HG02759 (cell line): ENCODE data around the gene ADGRD1.
"Not testable (repeated sequence)": the region's sequence is repeated elsewhere in the genome, so short reads cannot be mapped to it uniquely, and the experiment has no call there.

Experiments
- ATAC-seq: cut with Tn5 transposase; IDR thresholded peaks from one replicate; pipeline ENCODE4 v1.9.1; 2021; ENCODE audit warnings: mild to moderate bottlenecking, moderate library complexity; ENCODE audit not compliant: unreplicated experiment

Gene ADGRD1

DNA sequence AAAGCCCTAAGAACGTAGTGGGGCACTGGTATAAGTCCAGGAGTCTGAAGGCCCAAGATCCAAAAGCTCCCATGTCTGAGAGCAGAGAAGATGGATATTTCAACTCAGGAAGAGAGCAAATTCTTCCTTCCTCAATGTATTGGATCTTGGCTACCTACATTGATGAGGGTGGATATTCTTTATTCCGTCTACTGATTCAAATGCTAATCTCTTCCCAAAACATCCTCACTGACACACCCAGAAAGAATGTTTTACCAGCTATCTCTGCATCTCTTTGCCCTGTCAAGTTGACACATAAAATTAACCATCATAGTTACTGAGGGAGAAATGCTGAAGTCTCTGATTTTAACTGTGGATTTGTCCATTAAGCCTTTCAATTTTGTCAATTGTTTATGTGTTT, 16.6 kb upstream of the ADGRD1 start:
- ATAC-seq, result no peak

DNA sequence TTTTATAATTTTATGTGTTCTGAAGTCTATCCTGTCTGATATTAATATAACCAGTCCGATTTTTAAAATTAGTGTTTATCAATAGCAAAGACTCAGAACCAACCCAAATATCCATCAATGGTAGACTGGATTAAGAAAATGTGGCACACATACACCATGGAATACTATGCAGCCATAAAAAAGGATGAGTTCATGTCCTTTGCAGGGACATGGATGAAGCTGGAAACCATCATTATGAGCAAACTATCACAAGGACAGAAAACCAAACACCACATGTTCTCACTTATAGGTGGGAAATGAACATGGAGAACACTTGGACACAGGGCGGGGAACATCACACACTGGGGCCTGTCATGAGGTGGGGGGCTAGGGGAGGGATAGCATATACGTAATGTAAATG, 16.2 kb upstream of the ADGRD1 start:
- not testable (repeated sequence) for ATAC-seq

DNA sequence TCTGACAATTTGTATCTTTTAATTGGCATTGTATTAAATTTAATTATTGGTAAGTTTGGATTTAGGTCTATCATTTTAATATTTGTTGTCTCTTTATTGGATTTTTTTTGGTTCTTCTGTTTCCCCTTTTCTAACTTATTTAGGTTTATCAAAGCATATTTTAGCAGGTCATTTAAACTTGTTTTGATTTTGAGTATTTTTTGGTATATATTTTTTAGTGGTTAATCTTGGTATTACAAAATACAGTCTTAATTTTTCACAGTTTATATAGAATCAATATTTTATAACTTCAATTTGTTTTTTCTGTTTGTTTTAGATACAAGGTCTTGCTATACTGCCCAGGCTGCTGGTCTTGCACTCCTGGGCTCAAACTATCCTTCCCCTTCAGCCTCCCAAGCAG, 15.5 kb upstream of the ADGRD1 start:
- no peak for ATAC-seq

- no peak for ATAC-seq
These were observed 8.8 kb upstream of the ADGRD1 start for GRCh38 chr12:130944878-130945277.

DNA sequence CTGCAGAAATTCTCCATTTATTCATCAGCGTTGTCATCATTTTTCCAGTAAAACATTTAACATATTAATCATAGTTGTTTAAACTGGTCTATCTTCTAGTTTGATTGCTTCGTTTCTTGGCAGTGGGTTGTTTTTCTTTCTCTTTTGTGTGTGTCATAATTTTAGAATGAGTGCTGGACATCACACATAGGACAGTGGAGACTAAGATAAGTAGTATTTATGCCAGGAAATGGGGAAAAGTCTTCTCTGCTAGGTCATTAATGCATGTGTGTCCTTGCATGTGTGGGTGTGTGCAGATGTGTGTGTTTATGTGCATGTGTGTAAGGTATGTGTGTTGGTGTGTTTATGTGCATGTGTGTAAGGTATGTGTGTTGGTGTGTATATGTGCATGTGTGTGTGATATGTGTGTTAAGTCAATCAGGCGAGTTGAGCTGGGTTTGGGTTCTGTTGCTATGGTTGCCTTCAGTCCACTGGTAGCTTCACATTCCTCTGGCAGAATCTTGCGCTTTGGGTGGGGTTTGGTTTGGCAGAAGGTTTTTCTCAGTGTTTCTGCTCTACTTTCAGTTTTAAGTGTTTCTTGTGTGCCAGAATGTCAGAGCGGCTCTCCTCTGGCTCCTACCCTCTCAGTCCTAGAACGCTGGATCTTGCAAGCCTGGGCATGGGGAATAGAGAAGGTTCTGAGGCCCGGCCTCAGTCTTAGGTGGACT, 7.8 kb upstream of the ADGRD1 start:
- no peak for ATAC-seq

DNA sequence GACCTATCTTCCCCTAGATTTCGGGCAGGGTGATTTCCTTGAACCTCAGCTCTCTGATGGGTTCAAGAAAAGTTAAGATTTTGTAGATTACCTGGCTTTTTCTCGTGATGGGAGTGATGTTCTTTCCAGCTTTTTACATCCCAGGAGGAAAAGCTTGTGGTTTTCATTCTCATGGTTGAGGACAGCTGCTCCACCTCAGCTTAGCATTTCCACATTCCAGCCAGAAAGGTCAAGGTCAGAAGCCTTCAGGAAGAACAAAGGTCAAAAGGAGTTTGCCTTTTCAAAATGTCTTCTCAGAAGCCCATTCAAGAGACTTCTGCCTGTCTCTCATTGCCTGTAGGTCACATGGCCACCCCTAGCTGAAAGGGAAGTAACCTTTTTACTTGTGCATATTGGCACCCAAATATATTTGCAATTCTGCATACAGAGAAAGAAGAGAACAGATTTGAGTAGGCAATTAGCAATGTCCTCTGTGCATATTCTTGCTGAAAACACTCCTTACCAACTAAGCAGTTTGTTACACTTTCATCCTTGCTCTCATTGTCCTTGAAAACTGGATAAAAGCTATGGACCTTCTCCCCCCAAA, 6.6 kb upstream of the ADGRD1 start:
- no peak for ATAC-seq

GRCh38 chr12:130948136-130948535, 5.6 kb upstream of the ADGRD1 start:
- ATAC-seq, result no peak

- no peak for ATAC-seq
These were observed 5.0 kb upstream of the ADGRD1 start for GRCh38 chr12:130948751-130949150.

GRCh38 chr12:130949806-130950205, 3.9 kb upstream of the ADGRD1 start:
- ATAC-seq, result no peak

DNA sequence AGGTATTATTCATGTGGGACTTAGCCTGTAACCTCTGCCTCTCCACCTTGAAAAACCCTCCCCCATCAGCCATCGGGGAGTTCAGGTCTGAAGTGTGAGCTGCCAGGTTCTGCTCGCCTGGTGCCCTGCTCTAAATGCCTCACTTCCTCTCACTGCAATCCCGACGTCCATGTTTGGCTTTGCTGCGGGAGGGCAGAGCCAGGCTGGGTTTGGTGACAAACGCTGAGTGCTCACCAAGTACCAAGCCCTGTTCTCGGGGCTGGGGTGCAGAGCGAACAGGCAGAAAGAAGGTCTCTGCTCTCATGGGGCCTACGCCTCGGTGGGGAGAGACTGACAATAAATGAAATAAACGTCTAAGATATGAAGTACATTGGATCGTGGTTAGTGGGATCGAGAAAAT, 2.1 kb upstream of the ADGRD1 start:
- ATAC-seq, result no peak

DNA sequence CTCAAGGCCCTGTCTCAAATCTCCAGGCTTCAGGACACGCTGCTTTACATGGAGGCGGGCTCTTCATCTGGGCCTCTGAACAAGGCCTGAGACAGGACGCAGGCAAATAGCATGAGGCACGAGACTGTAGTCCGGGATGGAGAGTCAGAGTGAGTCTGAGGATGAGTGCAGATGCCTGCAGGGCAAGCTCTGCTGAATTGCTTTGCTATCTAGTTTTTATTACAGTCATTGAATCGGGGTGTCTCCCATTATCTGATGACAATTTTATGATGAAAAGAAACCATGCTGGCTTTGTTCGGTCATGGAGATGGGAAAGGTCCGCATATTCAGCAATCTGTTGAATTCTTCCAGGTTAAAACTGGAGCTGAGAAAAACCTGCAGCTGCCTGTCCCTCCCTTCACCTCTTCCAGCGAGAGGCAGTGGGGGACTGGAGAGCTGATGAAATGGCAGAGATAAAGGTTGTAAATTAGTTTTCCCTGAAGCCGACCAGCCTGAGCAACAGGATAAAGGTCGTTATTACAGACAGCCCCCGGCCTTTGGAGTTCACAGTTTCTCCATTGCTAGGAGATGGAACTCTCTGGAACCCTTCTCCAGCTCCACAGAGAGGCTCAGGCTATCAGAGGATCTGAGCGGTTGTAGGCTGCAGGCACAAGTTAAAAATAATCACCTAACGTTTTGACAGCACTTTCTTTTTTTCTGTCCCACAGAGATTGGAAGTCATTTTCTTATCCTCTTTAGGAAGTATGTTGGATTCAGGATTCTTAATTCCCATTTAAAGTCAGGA, 1.3 kb upstream of the ADGRD1 start:
- no peak for ATAC-seq

GRCh38 chr12:130954544-130954831, 781 bp downstream of the ADGRD1 start:
- ATAC-seq, result no peak

- ATAC-seq, result no peak
These were observed 1.6 kb downstream of the ADGRD1 start for GRCh38 chr12:130955238-130955816.

DNA sequence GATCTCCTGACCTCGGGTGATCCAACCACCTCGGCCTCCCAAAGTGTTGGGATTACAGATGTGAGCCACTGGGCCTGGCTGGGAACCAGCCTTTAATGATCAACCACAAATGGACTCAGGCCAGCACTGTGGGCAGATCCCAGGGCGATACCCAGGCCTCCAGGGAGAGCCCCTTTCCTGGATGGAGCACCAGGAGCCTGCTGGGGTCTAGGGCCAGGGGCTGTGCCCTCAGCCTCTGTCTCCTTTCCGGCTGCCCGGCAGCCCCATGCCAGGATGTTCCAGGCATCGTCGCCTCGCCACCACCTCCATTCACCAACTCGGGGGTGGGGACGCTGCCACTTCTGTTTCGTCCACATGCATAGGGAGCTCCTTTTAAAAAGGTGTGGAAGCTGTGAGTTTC, 2.3 kb downstream of the ADGRD1 start:
- no peak for ATAC-seq

GRCh38 chr12:130956456-130957303, 3.0 kb downstream of the ADGRD1 start:
- ATAC-seq, result no peak

DNA sequence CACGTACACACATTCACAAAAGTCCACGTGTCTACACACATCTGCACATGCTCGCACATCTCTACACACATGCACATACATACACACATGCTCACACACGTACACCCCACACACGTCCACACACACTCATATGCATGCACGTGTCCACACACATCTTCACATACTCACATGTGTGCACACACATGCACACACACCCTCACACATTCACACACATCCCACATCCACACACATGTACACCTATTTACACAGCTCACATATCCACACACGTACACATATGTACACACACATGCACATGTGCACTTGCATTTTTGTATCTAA, 3.6 kb downstream of the ADGRD1 start:
- ATAC-seq, result no peak

- ATAC-seq, result no peak
These were observed 4.9 kb downstream of the ADGRD1 start for GRCh38 chr12:130958557-130959140.

DNA sequence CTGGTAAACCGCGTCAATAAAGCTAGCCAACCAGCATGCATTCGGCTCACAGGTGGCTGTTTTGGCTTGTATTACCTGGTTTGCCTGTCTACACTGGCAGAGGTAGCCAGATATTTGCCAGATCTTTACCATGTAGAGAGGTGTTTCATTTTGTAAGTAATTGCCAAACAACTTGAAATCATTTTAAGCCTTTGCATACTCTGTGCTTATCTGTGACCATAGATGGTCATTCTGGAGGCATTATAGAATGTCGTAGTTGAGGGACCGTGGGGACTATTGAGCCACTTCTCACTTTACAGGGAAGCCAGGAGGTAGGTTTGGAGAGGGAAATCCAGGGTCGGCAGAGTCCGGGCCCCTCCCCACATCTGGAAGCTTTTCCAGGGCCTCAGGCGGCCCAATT, 5.9 kb downstream of the ADGRD1 start:
- ATAC-seq, result no peak

DNA sequence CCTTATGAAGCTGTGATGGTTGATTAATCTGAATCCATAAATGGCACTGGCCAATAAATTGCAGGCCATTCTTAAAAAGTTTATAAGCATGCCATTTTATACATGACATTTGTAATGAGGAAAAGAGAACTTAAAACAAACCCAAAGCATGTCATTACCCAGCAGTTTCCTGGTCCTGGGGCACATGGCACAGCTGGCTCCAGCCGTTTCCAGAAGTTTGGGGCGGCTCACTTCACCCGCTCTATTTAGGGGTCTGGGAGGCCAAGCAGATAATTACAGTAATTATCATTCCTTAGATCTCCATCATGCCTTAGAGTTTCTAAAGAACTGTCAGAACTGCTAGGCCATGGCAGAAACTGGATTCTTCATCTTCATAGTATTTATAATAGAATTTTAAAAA, 6.4 kb downstream of the ADGRD1 start:
- ATAC-seq, result no peak

DNA sequence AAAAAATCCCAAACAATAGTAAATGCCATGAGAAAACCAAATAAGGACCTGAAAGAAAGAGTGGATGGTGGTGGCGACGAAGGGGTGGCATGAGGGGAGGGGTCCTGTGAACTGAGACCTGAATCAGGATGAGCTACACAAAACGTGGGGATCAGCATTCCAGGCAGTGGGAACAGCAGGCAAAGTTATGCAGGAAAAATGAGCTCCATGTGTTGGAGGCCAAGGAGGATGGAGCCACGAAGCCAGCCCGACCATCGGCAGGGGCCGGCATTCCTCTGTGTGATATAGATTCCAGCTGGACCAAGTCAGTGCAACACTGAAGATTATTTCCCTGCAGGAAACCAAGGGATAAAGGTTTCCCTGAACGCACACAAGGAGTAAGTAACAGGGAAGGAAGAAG, 7.1 kb downstream of the ADGRD1 start:
- ATAC-seq, result no peak

DNA sequence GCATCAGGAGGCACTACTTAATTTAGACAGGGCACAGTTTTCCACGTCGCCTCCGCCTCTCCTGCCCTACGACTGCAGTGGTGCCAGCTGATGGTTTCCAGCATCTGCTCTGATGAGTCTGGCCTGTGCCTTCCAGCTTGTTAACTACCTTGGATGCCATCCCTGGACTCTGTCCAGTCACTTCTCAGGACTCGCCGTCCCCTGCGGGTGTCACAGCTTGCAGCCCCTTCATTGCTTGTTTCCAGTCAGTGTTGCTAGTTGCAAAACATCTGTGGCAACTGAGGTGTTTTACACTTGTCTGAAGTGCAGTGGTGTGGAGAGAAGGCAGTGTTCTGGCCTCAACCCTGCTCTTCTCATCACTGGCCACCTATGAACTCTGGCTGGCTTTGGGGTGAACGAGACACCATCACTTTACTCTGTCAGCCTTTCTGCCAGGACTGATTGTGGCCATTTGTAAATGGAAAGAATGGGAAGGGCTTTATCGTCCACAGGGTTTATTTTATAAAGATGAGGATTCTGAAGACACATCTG, 8.3 kb downstream of the ADGRD1 start:
- ATAC-seq, result no peak
